GM15510 (cell line): ENCODE measurements around the gene PKDREJ.

Experiments
- POLR2A ChIP-seq: IDR thresholded peaks from 3 replicates; pipeline ENCODE4 v1.6.1; 2011; ENCODE audit warnings: borderline replicate concordance; ENCODE audit not compliant: insufficient read length; ENCODE audit errors: extremely low read depth

Gene PKDREJ

GRCh38 chr22:46278656-46279645 is 15.8 kb upstream of the PKDREJ start:
- no peak for TF ChIP-seq POLR2A

- no peak for TF ChIP-seq POLR2A
Measured at GRCh38 chr22:46276563-46276962, 13.4 kb upstream of the PKDREJ start.

- TF ChIP-seq POLR2A = no peak
Measured at GRCh38 chr22:46275455-46276122, 12.4 kb upstream of the PKDREJ start.

- TF ChIP-seq POLR2A = no peak
Measured at GRCh38 chr22:46274381-46274780, 11.2 kb upstream of the PKDREJ start.

- no peak for TF ChIP-seq POLR2A
Measured at GRCh38 chr22:46273432-46274148, 10.4 kb upstream of the PKDREJ start.

- TF ChIP-seq POLR2A = no peak
Measured at GRCh38 chr22:46272762-46273431, 9.8 kb upstream of the PKDREJ start.

- no peak for TF ChIP-seq POLR2A
Measured at GRCh38 chr22:46272196-46272595, 9.1 kb upstream of the PKDREJ start.

GRCh38 chr22:46269564-46269963 is 6.4 kb upstream of the PKDREJ start:
- no peak for TF ChIP-seq POLR2A

GRCh38 chr22:46267431-46268279 is 4.5 kb upstream of the PKDREJ start, which contains the start of gene TTC38:
TSS of gene TTC38 (plus strand) at chr22:46268008. CDS start at chr22:46268040, 32 bp downstream.
- TF ChIP-seq POLR2A = peak; percentile 84

- no peak for TF ChIP-seq POLR2A
Measured at GRCh38 chr22:46262449-46263215, 511 bp downstream of the PKDREJ start.

GRCh38 chr22:46260038-46260437 is 3.1 kb downstream of the PKDREJ start:
- no peak for TF ChIP-seq POLR2A

- no peak for TF ChIP-seq POLR2A
Measured at GRCh38 chr22:46259374-46259773, 3.8 kb downstream of the PKDREJ start.

GRCh38 chr22:46256358-46256958 is 6.7 kb downstream of the PKDREJ start:
- no peak for TF ChIP-seq POLR2A

- TF ChIP-seq POLR2A = no peak
Measured at GRCh38 chr22:46251816-46252380, 11.2 kb downstream of the PKDREJ start.
